ENCODE results near the gene CTSC. TPM values are rescaled to one million over a fixed set of nuclear protein-coding genes. Genes with fewer than 3 reads are reported as not detected.

Gene CTSC
- total RNA-seq, 1 donor from 2014 or later: 230 TPM

GRCh38 chr11:88308576-88308975 lies 29.0 kb downstream of the CTSC start:
- Mint-ChIP-seq H3K27me3 (ENCODE audit: low read depth) (no peaks in the 10 kb centered on the region), H3K9me3 (peaks cover 13% of the 10 kb centered on the region), H3K27ac (no peak overlapping the region), H3K36me3 (peaks cover 65% of the 10 kb centered on the region), H3K4me1 (peaks cover 12% of the 10 kb centered on the region), H3K4me3 (no peak overlapping the region)
- no peak for DNase-seq (ENCODE audit: low spot score in 2 of 2, unreplicated experiment in 2 of 2)
- TF ChIP-seq, protein P1, sequence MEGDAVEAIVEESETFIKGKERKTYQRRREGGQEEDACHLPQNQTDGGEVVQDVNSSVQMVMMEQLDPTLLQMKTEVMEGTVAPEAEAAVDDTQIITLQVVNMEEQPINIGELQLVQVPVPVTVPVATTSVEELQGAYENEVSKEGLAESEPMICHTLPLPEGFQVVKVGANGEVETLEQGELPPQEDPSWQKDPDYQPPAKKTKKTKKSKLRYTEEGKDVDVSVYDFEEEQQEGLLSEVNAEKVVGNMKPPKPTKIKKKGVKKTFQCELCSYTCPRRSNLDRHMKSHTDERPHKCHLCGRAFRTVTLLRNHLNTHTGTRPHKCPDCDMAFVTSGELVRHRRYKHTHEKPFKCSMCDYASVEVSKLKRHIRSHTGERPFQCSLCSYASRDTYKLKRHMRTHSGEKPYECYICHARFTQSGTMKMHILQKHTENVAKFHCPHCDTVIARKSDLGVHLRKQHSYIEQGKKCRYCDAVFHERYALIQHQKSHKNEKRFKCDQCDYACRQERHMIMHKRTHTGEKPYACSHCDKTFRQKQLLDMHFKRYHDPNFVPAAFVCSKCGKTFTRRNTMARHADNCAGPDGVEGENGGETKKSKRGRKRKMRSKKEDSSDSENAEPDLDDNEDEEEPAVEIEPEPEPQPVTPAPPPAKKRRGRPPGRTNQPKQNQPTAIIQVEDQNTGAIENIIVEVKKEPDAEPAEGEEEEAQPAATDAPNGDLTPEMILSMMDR (IDR thresholded peaks at IDR 0.05; ENCODE audit: unreplicated experiment): no peak

DNA sequence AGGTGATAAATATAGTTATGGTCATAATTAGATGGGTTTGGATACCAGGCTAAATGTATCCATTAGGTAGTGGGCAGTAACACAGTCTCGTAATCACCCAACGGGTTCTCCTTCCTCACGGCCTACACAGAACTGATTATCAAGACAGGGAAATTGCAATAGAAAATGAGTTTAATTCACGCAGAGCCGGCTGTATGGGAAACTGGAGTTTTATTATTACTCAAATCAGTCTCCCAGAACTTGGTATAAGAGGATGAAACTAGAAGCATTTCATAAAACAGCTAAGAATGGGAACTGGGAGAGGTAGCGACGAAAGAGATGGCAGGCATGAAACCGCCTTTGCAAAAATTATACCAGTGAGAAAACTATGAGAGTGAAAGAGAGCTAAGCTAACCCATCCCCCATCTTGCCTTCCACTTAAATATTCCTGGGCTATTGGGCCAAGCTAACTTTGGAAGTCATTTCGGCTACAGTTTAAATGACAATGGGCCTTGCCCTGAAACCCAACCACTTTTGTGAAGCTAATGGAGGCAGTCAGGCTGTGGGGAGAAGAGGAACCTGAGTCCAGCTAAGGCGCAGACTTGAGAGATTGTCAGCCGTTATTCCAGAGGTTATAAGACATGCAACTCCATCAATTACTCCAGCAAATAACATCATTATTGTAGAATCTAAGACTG lies 29.6 kb downstream of the CTSC start:
- no peak for DNase-seq (ENCODE audit: low spot score in 2 of 2, unreplicated experiment in 2 of 2)
- Mint-ChIP-seq H3K4me3 (no peak overlapping the region), H3K36me3 (peaks cover 72% of the 10 kb centered on the region), H3K27me3 (ENCODE audit: low read depth) (no peaks in the 10 kb centered on the region), H3K9me3 (peaks cover 13% of the 10 kb centered on the region), H3K27ac (no peak overlapping the region), H3K4me1 (peaks cover 12% of the 10 kb centered on the region)
- TF ChIP-seq, protein P1 (IDR thresholded peaks at IDR 0.05; ENCODE audit: unreplicated experiment): no peak

GRCh38 chr11:88306785-88307184 lies 30.8 kb downstream of the CTSC start:
- peaks cover 13% of the 10 kb centered on the region for H3K9me3 Mint-ChIP-seq
- no peak overlapping the region for H3K27ac Mint-ChIP-seq
- peaks cover 9% of the 10 kb centered on the region for H3K4me1 Mint-ChIP-seq
- no peak for DNase-seq (ENCODE audit: low spot score in 2 of 2, unreplicated experiment in 2 of 2)
- no peaks in the 10 kb centered on the region for H3K27me3 Mint-ChIP-seq (ENCODE audit: low read depth)
- TF ChIP-seq, protein P1 (IDR thresholded peaks at IDR 0.05; ENCODE audit: unreplicated experiment): no peak
- H3K4me3 Mint-ChIP-seq: no peak overlapping the region
- peaks cover 74% of the 10 kb centered on the region for H3K36me3 Mint-ChIP-seq

GRCh38 chr11:88305430-88305829 lies 32.1 kb downstream of the CTSC start:
- Mint-ChIP-seq H3K4me3 (no peak overlapping the region), H3K27me3 (ENCODE audit: low read depth) (no peaks in the 10 kb centered on the region)

GRCh38 chr11:88304352-88304751 lies 33.2 kb downstream of the CTSC start:
- TF ChIP-seq, protein P1 (IDR thresholded peaks at IDR 0.05; ENCODE audit: unreplicated experiment): no peak
- no peak for DNase-seq (ENCODE audit: low spot score in 2 of 2, unreplicated experiment in 2 of 2)
- Mint-ChIP-seq H3K9me3 (peaks cover 13% of the 10 kb centered on the region), H3K4me3 (no peak overlapping the region), H3K36me3 (peaks cover 81% of the 10 kb centered on the region), H3K4me1 (peaks cover 9% of the 10 kb centered on the region), H3K27ac (no peak overlapping the region), H3K27me3 (ENCODE audit: low read depth) (no peaks in the 10 kb centered on the region)

More at GRCh38 chr11:88305430-88305829, 32.1 kb downstream of the CTSC start:
- Mint-ChIP-seq H3K9me3 (peaks cover 13% of the 10 kb centered on the region), H3K36me3 (peaks cover 75% of the 10 kb centered on the region), H3K27ac (no peak overlapping the region), H3K4me1 (peaks cover 9% of the 10 kb centered on the region)
- TF ChIP-seq, protein P1 (IDR thresholded peaks at IDR 0.05; ENCODE audit: unreplicated experiment): no peak
- no peak for DNase-seq (ENCODE audit: low spot score in 2 of 2, unreplicated experiment in 2 of 2)
